Kidney epithelial cell (primary cell): ENCODE measurements around the gene GDI2. TPM values are rescaled to one million over a fixed set of nuclear protein-coding genes. Genes with fewer than 3 reads are reported as not detected.

Source experiments
- DNase-seq: peaks from one replicate; pipeline ENCODE4 v3.0.0-alpha.2; 2010; ENCODE audit warnings: low read depth
- H3K27me3 ChIP-seq: 2 replicates; pipeline ENCODE4 v1.6.0; 2011; ENCODE audit warnings: low read length; ENCODE audit not compliant: control insufficient read depth, insufficient read depth
- H3K36me3 ChIP-seq: 2 replicates; pipeline ENCODE4 v1.5.1; 2011; ENCODE audit warnings: low read length; ENCODE audit not compliant: control insufficient read depth, insufficient read depth
- H3K4me3 ChIP-seq: 2 replicates; pipeline ENCODE4 v1.5.1; 2011; ENCODE audit warnings: low read depth, mild to moderate bottlenecking, control low read depth, low read length
- total RNA-seq: library from RNA; depleted of rRNA; stranded (reverse); fragments of >200 nt; gene quantifications from 2 replicates; pipeline ENCODE4 v1.2.3, GENCODE V29; 2015
- TF ChIP-seq, protein P1 (sequence below): IDR thresholded peaks from 2 replicates; pipeline ENCODE4 v1.5.1; 2011; ENCODE audit warnings: mild to moderate bottlenecking, moderate library complexity, low read length, control low read depth, inconsistent platforms; ENCODE audit not compliant: insufficient read depth, poor library complexity, severe bottlenecking

Gene GDI2
- total RNA-seq, 1 donor from 2014 or later: 328 TPM

DNA sequence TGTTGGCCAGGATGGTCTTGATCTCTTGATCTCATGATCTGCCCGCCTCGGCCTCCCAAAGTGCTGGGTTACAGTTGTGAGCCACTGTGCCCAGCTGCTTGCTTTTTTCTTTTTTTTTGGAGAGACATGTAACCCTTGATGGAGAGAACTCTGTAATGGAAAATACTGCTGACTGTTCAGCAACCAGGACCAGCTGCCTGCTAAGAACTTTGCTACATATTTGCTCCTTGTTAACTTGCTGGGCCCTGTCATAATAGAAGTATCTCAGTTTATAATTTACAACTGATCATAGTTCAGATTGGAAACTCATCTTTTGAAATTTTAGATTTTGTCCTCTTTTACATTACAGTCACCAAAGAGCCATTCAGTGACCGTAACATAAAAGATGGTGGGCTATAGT lies 93.7 kb downstream of the GDI2 start:
- Histone ChIP-seq H3K27me3 (no peaks in the 10 kb centered on the region), H3K36me3 (no peaks in the 10 kb centered on the region), H3K4me3 (no peak overlapping the region)
- TF ChIP-seq, protein P1, sequence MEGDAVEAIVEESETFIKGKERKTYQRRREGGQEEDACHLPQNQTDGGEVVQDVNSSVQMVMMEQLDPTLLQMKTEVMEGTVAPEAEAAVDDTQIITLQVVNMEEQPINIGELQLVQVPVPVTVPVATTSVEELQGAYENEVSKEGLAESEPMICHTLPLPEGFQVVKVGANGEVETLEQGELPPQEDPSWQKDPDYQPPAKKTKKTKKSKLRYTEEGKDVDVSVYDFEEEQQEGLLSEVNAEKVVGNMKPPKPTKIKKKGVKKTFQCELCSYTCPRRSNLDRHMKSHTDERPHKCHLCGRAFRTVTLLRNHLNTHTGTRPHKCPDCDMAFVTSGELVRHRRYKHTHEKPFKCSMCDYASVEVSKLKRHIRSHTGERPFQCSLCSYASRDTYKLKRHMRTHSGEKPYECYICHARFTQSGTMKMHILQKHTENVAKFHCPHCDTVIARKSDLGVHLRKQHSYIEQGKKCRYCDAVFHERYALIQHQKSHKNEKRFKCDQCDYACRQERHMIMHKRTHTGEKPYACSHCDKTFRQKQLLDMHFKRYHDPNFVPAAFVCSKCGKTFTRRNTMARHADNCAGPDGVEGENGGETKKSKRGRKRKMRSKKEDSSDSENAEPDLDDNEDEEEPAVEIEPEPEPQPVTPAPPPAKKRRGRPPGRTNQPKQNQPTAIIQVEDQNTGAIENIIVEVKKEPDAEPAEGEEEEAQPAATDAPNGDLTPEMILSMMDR: no peak
- DNase-seq: no peak

Other genes starting within 250 kb of the GDI2 start
- 17.3 and 22.4 TPM in 2 replicates for gene ASB13, start 146.8 kb downstream of the GDI2 start, total RNA-seq
- 60.1 and 66.8 TPM in 2 replicates for gene TASOR2, start 128.6 kb downstream of the GDI2 start, total RNA-seq
- 7.0 and 7.9 TPM in 2 replicates for gene ANKRD16, start 76.5 kb upstream of the GDI2 start, total RNA-seq
- 54.9 and 65.8 TPM in 2 replicates for gene FBH1, start 76.8 kb upstream of the GDI2 start, total RNA-seq
- gene IL15RA, start 164.1 kb upstream of the GDI2 start, total RNA-seq: 23.1 and 23.6 TPM in 2 replicates
- 0.34 TPM in 1 of 2 replicates, not detected in the other for gene IL2RA, start 248.9 kb upstream of the GDI2 start, total RNA-seq